T-helper 1 cell treated with Interleukin-12 subunit alpha and Interleukin-12 subunit beta and Interleukin-4 antibody, amounts not matched to agents 30 μg/mL and 1 μg/mL, for 36 hours (primary cell): ENCODE results near the gene PRKCB.
A peak's percentile ranks its signal among the peaks of the same experiment; 100 is the strongest.

ENCODE experiments used
- H3K27ac Mint-ChIP-seq: one replicate; pipeline ENCODE4 v1.8.0; 2021; ENCODE audit warnings: mild to moderate bottlenecking, mixed read lengths
- H3K27me3 Mint-ChIP-seq: one replicate; pipeline ENCODE4 v1.8.0; 2021; ENCODE audit warnings: low read depth, mixed read lengths
- H3K36me3 Mint-ChIP-seq: one replicate; pipeline ENCODE4 v1.8.0; 2021; ENCODE audit warnings: low read depth, mixed read lengths
- H3K4me1 Mint-ChIP-seq: one replicate; pipeline ENCODE4 v1.8.0; 2021; ENCODE audit warnings: low read depth, mixed read lengths
- H3K4me3 Mint-ChIP-seq: one replicate; pipeline ENCODE4 v1.8.0; 2021; ENCODE audit warnings: mild to moderate bottlenecking, moderate library complexity, mixed read lengths
- H3K9me3 Mint-ChIP-seq: one replicate; pipeline ENCODE4 v1.8.0; 2021; ENCODE audit warnings: mixed read lengths

Gene PRKCB

DNA sequence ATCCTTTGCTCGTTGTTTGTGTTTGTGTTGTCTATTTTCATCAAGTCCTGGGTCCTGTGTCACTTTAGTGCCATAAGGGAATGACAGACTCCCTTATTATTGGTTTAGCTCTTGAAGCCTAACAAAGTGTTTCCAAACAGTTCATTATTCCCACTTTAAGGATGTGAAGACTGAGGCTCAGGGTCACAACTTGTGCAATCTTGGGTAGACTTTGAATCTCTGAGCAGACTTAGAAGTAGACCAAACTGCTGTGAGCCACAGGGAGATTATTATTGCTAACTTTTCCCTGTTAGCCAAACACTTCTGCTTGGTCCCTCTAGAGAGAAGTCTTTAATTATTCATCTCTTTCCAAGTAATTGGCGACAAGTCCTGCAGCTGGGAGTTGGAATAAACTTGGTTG is 31.8 kb downstream of the PRKCB start:
- Mint-ChIP-seq H3K27ac (no peak overlapping the region), H3K36me3 (peaks cover 5% of the 10 kb centered on the region), H3K4me1 (peaks cover 63% of the 10 kb centered on the region), H3K9me3 (no peaks in the 10 kb centered on the region), H3K27me3 (no peaks in the 10 kb centered on the region), H3K4me3 (no peak overlapping the region)

DNA sequence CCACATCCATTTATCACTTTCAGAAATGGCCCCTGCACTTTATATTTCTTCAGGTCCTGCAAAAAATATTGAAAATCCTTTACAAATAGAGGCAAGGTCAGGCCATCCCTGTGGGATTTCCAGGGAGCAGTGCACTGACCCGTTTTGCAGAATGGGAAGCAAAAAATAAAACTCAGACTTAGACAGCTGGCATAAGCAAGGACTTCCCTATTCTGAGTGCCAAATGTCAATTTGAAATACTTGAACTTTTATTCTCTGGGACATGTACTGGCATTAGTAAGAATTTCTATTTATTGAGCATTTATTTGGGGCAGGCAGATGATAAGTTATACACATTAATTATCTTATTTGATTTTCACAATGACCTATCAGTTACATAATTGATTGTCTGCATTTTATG is 32.4 kb downstream of the PRKCB start:
- Mint-ChIP-seq H3K4me1 (peaks cover 62% of the 10 kb centered on the region), H3K27ac (no peak overlapping the region), H3K4me3 (no peak overlapping the region), H3K9me3 (no peaks in the 10 kb centered on the region), H3K36me3 (peaks cover 5% of the 10 kb centered on the region), H3K27me3 (no peaks in the 10 kb centered on the region)

DNA sequence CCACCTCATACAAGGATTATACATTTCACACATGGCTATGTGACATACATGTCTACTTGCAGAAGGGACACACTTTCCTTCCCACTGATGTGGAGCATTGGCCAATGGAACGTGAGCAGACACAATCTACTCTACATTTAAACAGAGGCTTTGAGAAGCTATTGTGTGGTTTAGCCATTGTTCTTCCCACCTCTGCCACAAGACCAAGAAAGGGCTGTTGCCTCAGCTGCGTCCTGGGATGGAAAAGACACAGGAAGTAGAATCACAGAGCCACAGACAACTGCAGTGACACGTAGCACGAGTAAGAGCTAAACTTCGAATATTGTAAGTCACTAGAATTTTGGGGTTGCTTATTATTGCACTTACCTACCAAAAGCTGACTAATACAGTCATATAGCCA is 33.3 kb downstream of the PRKCB start:
- Mint-ChIP-seq H3K9me3 (no peaks in the 10 kb centered on the region), H3K27ac (peak overlapping the region; percentile 68), H3K4me3 (peak overlapping the region; percentile 26)

DNA sequence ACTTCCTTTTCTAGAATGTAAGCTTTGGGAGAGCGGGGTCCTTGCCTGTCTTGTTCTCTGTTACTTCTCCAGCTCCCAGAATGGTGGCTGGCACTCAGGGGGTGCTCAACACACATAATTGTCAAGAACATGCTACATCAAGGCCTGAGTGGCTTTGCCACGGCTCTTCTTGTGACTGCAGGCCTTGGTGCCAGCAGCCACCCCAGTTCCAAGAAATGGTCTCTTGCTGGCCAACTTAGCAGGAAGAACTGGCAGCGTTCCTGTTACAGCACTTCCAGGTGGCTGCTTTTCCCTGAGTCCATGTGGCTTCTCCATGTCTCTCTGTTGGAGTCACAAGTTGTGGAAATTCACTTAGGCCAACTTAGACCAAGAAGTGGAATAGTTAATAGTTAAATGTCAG is 36.1 kb downstream of the PRKCB start:
- Mint-ChIP-seq H3K36me3 (peaks cover 10% of the 10 kb centered on the region), H3K27ac (no peak overlapping the region), H3K27me3 (no peaks in the 10 kb centered on the region), H3K4me3 (no peak overlapping the region), H3K9me3 (no peaks in the 10 kb centered on the region), H3K4me1 (peaks cover 50% of the 10 kb centered on the region)

More for the DNA sequence above, 33.3 kb downstream of the PRKCB start:
- peaks cover 62% of the 10 kb centered on the region for H3K4me1 Mint-ChIP-seq
- no peaks in the 10 kb centered on the region for H3K27me3 Mint-ChIP-seq
- H3K36me3 Mint-ChIP-seq = peaks cover 5% of the 10 kb centered on the region

DNA sequence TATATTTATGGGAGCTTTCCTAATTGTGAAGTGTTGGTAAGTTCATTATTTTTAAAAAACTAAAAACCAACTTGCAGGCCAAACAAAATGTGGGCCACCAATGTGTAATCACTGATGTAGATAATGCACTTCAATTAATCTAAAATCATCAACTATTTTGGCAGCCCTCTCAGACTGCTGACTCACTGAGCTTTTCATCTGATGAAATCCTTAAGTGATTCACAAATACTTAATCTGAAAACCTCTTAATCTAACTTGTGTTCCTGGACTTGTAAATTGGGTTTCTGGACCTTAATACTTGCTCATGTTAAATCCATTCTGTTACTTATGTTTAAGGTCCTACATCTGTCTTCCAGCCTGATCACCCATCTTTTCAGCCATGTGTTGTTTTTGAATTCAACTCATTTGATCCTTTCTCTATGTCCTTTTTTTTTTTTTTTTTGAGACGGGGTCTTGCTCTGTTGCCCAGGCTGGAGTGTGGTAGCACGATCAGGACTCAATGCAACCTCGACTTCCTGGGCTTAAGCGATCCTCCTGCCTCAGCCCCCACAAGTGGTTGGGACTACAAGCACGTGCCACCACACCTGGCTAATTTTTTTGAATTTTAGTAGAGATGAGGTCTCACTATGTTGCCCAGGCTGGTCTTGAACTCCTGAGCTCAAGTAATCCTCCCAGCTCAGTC is 39.0 kb downstream of the PRKCB start:
- Mint-ChIP-seq H3K4me1 (peaks cover 41% of the 10 kb centered on the region), H3K9me3 (no peaks in the 10 kb centered on the region), H3K27me3 (no peaks in the 10 kb centered on the region), H3K36me3 (peaks cover 12% of the 10 kb centered on the region), H3K27ac (no peak overlapping the region), H3K4me3 (no peak overlapping the region)

DNA sequence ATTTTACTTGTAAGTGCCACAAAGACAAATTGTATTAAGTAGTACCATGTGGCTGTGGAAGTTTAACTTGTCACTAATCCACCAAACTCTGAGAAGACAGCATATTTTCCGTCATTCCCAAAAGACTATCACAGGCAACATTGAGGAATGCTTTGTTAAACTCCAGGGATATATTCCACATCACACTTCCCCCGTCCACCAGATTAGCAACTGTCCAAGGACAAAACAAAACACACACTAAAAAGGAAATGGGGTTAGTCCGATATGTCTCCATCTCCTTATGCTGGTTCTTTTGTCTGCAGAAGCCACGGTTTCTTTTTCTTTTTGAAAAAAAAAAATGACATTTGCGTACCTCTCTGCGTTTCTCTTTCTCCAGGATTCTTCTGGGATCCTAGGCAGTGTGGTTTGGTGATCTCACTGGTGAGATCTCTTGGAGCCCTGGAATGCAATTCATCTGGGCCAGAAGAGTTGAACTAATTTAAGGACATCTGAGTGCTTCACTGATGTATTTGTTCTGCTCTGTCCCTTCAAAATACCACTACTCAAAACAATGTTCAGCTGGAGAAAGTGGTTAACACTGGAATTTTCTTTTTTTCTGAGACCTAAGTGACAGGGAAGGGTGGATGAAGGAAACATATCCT is 40.6 kb downstream of the PRKCB start:
- H3K9me3 Mint-ChIP-seq = no peaks in the 10 kb centered on the region
- H3K27ac Mint-ChIP-seq = no peak overlapping the region
- H3K4me1 Mint-ChIP-seq = peaks cover 48% of the 10 kb centered on the region
- H3K36me3 Mint-ChIP-seq = peaks cover 8% of the 10 kb centered on the region
- H3K4me3 Mint-ChIP-seq = no peak overlapping the region
- no peaks in the 10 kb centered on the region for H3K27me3 Mint-ChIP-seq

DNA sequence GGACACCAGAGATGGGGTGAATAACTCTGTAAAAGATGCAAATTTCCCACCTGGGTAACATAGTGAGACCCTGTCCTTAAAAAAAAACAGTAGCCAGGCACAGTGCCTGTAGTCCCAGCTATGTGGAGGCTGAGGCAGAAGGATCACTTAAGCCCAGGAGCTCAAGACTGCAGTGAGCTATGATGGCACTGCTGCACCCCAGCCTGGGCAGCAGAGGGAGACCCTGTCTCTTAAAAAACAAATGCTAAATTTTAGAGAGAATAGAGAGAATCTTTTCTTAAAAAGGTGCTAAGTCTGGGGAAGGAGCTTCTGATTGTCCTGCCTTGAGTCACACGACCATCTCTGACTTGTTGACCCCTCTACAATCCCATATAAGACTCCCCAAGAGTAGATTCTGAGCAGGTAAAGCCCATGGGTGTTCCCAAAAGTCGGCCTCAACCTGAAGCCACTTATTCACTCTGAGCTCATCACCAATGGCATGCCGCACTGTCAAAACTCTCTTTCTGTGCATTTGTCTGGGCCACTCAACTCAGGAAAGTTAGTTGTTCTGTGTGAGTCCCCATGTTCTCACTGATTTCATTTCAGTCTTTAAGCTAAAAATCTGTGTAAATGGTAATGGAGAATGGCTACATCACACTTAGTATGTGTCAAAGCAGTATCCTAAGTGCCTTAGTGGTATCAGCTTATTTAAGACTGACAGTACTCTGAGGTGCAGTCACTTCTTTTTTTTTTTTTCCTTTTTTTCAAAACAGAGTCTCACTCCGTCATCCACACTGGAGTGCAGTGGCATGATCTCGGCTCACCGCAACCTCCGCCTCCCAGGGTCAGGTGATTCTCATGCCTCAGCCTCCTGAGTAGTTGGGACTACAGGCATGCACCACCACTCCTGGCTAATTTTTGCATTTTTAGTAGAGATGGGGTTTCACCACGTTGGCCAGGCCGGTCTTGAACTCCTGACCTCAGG is 41.6 kb downstream of the PRKCB start:
- Mint-ChIP-seq H3K36me3 (peaks cover 10% of the 10 kb centered on the region), H3K4me3 (no peak overlapping the region), H3K27ac (no peak overlapping the region), H3K9me3 (no peaks in the 10 kb centered on the region), H3K27me3 (no peaks in the 10 kb centered on the region), H3K4me1 (peaks cover 52% of the 10 kb centered on the region)

DNA sequence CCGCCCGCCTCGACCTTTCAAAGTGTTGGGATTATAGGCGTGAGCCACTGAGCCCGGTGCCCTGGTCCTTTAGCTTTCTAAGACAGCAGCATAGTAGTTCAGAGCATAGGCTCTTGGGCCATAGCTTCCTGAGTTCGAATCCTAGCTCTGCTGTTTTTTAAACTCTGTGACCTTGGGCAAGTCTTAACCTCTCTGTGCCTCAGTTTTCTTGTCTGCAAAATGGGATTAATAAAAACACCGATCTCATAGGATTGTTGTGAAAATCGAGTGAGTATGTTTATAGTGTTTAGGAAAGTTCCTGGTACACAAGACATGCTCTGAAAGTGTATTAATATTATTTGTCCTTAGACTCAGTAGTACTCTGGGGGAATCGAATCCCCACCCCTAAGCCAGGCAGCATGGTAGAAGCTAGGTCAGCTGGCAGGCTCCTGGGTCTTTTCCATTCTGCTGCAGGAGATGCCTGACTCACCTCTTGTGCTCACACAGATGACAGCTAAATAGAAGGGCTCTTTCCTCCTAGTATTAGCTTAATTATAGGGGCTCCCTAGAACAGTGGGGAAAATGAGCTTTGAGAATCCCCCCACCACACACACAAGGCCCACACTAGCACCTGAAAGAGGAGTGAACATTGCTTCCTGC is 44.1 kb downstream of the PRKCB start:
- H3K4me3 Mint-ChIP-seq = no peak overlapping the region
- no peak overlapping the region for H3K27ac Mint-ChIP-seq
- H3K9me3 Mint-ChIP-seq = no peaks in the 10 kb centered on the region
- H3K27me3 Mint-ChIP-seq = no peaks in the 10 kb centered on the region
- H3K4me1 Mint-ChIP-seq = peaks cover 50% of the 10 kb centered on the region
- peaks cover 15% of the 10 kb centered on the region for H3K36me3 Mint-ChIP-seq

DNA sequence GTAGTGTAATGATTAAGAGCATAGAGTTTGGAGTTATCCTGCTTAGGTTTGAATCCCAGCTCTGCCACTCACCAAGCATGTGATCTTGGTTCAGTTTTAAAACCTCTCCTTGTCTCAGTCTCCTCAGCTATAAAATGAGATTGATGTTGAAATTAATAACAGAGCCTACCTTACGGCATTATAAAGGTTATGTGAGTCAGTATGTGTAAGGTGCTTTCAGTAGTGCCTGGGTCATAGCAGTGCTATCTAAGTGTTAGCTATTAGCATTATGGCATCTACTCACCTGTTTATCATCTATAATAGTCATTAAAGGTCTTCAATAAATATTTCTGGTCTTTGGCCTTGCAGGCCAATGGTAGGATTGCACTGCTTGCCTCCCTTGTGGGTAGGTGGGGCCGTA is 53.4 kb downstream of the PRKCB start:
- Mint-ChIP-seq H3K27ac (no peak overlapping the region), H3K4me1 (peaks cover 8% of the 10 kb centered on the region), H3K36me3 (peaks cover 17% of the 10 kb centered on the region), H3K27me3 (no peaks in the 10 kb centered on the region), H3K9me3 (no peaks in the 10 kb centered on the region), H3K4me3 (no peak overlapping the region)

DNA sequence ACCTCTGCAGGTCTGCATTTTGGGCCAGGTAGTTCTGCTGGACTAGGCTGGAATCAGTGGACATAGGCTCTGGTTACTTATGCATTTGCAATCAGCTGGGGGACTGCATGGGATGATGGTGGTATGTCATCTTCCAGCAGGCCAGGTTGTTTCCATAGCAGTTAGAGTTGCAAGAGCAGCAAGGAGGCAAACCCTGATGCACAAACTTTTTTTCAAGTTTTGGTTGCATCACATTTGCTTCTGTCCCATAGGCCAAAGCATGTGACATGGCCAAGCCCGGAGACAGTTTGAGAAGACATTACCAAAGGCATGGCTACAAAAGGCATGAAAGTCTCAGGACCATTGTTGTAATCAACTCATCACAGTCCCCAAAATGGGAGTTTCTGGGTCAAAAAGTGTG is 58.2 kb downstream of the PRKCB start:
- Mint-ChIP-seq H3K4me1 (peaks cover 15% of the 10 kb centered on the region), H3K36me3 (peaks cover 18% of the 10 kb centered on the region), H3K4me3 (no peak overlapping the region), H3K27ac (no peak overlapping the region), H3K9me3 (no peaks in the 10 kb centered on the region), H3K27me3 (no peaks in the 10 kb centered on the region)

DNA sequence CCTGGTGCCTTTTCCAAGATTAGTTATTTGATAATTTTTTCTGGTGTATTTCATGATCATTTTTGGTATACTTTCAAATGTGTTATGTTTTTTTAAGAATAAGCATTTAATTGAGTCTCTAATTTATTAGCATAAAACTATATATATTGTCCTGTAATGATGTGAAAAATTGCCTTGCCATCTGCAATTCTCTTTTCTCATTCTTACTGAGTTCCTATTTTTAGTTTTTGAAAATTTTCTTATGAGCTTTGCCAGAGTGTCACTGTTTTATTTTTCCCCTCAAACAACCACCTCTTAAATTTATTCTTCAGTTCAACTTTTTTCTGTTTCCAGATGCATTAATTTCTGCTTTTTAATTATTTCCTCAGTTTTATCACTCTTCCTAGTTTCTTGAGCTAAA is 59.3 kb downstream of the PRKCB start:
- H3K27ac Mint-ChIP-seq = no peak overlapping the region
- no peaks in the 10 kb centered on the region for H3K9me3 Mint-ChIP-seq
- no peak overlapping the region for H3K4me3 Mint-ChIP-seq
- peaks cover 12% of the 10 kb centered on the region for H3K4me1 Mint-ChIP-seq
- peaks cover 16% of the 10 kb centered on the region for H3K36me3 Mint-ChIP-seq
- H3K27me3 Mint-ChIP-seq = no peaks in the 10 kb centered on the region

DNA sequence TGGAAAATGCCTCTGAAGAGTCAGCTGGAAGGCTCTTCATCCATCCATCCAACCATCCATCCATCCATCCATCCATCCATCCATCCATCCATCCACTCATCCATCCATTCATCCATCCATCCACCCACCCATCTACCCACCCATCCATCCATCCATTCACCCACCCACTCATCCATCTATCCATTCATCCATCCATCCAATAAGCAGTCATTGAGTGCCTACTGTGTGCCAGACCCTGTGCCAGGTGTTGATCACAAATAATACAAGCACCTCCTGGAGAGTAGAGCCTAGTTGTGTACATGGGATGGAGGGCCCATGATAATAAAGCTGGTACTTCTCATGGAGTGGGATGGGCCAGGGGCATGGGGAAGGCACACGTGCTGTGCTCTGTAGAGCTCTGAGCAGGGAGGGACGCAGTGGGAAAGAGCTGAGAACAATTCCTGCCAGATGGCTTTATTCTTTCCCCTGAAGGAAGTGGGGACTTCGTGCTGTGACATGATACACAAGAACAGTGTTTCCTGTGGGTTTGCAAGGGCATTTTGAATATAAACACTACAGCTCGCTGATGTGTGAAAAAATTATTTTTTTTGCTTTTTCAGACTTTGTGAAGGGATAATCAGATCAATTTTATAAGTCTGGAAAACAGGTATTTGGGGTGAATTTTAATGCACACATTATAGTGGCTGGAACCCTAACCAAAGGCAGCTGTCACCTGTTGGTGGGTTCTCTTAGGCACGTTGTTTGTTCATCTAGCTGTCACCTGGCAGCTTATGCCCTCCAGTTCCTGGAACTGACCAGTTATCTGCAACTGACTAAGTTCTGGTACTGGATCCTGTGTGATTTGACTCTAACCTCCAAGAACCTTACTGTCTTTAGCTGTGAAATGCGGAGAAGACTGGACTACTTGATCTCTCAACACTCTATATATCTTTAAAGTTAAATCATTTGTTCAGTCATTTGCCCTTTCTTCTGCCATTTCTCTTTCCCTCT is 61.3 kb downstream of the PRKCB start:
- no peaks in the 10 kb centered on the region for H3K9me3 Mint-ChIP-seq
- H3K4me1 Mint-ChIP-seq = peaks cover 21% of the 10 kb centered on the region
- H3K27me3 Mint-ChIP-seq = no peaks in the 10 kb centered on the region
- no peak overlapping the region for H3K4me3 Mint-ChIP-seq
- H3K36me3 Mint-ChIP-seq = peaks cover 16% of the 10 kb centered on the region
- H3K27ac Mint-ChIP-seq = peak overlapping the region; percentile 63

DNA sequence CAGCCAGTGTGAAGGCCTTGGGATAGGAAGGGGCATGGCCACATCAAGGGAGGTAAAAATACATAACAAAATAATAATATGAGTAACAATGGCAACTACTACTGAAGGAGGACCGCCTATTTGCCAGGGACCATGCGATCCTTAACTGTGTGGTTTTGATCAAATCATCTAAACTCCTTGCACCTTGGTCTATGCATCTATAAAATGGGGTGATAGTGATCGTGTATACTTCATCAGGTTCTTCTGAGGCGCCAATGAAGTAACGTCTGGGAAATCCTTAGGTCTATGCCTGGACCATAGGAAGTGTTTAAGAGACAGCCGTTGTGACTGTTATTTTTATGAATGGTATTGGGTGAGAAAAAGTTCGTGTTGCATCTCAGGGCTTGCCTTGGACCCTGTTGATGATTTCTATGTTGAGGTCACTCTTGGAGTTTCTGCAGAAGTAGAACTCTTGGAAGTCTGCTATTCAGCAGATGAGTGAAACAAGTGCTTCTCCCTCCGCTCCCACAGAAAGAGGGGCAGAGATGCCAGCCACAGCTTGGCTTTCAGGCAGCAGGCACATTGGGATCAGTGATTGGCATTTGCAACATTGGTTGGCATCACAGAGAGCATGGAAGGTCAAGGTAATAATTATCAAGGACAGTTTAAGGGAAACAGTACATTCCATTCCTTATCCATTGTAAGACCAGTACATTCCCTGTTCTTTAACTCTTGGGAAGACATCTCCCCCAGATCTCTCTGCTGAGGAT is 63.1 kb downstream of the PRKCB start:
- Mint-ChIP-seq H3K4me3 (no peak overlapping the region), H3K27me3 (no peaks in the 10 kb centered on the region), H3K4me1 (peaks cover 31% of the 10 kb centered on the region), H3K9me3 (no peaks in the 10 kb centered on the region), H3K36me3 (peaks cover 15% of the 10 kb centered on the region), H3K27ac (no peak overlapping the region)
